Stimulated activated CD8-positive, alpha-beta memory T cell treated with anti-CD3 and anti-CD28 coated beads, Interleukin-4, amount 100 ng/mL, for 1 hour (primary cell): ENCODE data around the gene CDH11.

Experiments
- DNase-seq, 2 donors: peaks; one replicate each; pipeline ENCODE4 v3.0.0-alpha.2; 2020; ENCODE audit warnings: low read depth in 2 of 2, low spot score in 1 of 2

Gene CDH11

GRCh38 chr16:64919929-64920607 lies 201.8 kb downstream of the CDH11 start:
- no peak for DNase-seq

- no peak for DNase-seq
Measured at GRCh38 chr16:64919141-64919540, 202.7 kb downstream of the CDH11 start.

- no peak for DNase-seq
Measured at GRCh38 chr16:64916051-64916450, 205.8 kb downstream of the CDH11 start.

- no peak for DNase-seq
Measured at GRCh38 chr16:64910356-64910755, 211.5 kb downstream of the CDH11 start.

- no peak for DNase-seq
Measured at GRCh38 chr16:64907844-64908243, 214.0 kb downstream of the CDH11 start.

- DNase-seq: no peak
Measured at GRCh38 chr16:64903770-64904169, 218.1 kb downstream of the CDH11 start.

- no peak for DNase-seq
Measured at GRCh38 chr16:64900517-64900916, 221.3 kb downstream of the CDH11 start.

GRCh38 chr16:64900019-64900418 lies 221.8 kb downstream of the CDH11 start:
- DNase-seq: no peak

- DNase-seq: no peak
Measured at GRCh38 chr16:64898159-64898558, 223.7 kb downstream of the CDH11 start.
